Left colon (tissue), 2 donors: Measurements from ENCODE around the gene F5. TPM values are rescaled to one million over a fixed set of nuclear protein-coding genes. Genes with fewer than 3 reads are reported as not detected.
"Not testable (repeated sequence)": the region's sequence is repeated elsewhere in the genome, so short reads cannot be mapped to it uniquely, and the experiment has no call there.

Experiments used
- ATAC-seq: fragments of 200-7000 bp; cut with Tn5 transposase; one replicate; pipeline ENCODE4 v1.9.1; 2020; ENCODE audit warnings: mild to moderate bottlenecking, moderate library complexity
- DNase-seq, 2 donors: peaks; one replicate each; pipeline ENCODE4 v3.0.0-alpha.2; 2020
- intact Hi-C, 2 donors: fragments of 100-400 bp; cut with DNase I in 1 of 2; cut with micrococcal nuclease in 1 of 2; formaldehyde crosslinking; loops; one replicate each; pipeline versions ENCODE4 v1.11.2 to v1.14.0; 2022; cut with DNase I, micrococcal nuclease
- total RNA-seq, 2 donors: library from RNA; stranded (reverse); fragmentation: NEBNext Ultra II Directional; extraction: Animal tissue kit (Norgen Biotek cat#: 25700); gene quantifications; one replicate each; pipeline ENCODE4 v1.2.1, GENCODE V29; 2021
- donor health status: DM: no; HTN: no; CAD: no.
- donor health status: DM: yes; HTN: yes; CAD: no.

Gene F5
- total RNA-seq, 2 donors from 2014 or later = 1.2 TPM

- intact Hi-C loops = no loop called here
- ATAC-seq = peak; percentile 85
- peak; percentile 56 to 63 for DNase-seq
Observed at GRCh38 chr1:169521226-169521625, 65.1 kb downstream of the F5 start.

GRCh38 chr1:169517558-169518186 is 68.6 kb downstream of the F5 start:
- peak in 1 of 2 donors; percentile 24 for DNase-seq
- peak; percentile 25 for ATAC-seq
- intact Hi-C loops = no loop called here

- ATAC-seq (peak; percentile 70), DNase-seq (no peak)
- intact Hi-C loops = no loop called here
Observed at GRCh38 chr1:169515641-169516040, 70.6 kb downstream of the F5 start.

GRCh38 chr1:169514566-169515270 is 71.6 kb downstream of the F5 start:
- peak; percentile 35 for ATAC-seq
- intact Hi-C loops = no loop called here
- DNase-seq = no peak

GRCh38 chr1:169513208-169513607 is 73.1 kb downstream of the F5 start:
- ATAC-seq = no peak
- DNase-seq = no peak
- intact Hi-C loops = no loop called here

- intact Hi-C loops = no loop called here
- DNase-seq (no peak), ATAC-seq (no peak)
Observed at GRCh38 chr1:169511316-169512005, 74.8 kb downstream of the F5 start.

GRCh38 chr1:169510060-169510459 is 76.2 kb downstream of the F5 start:
- intact Hi-C loops = no loop called here
- ATAC-seq (peak; percentile 23), DNase-seq (no peak)

- no peak for DNase-seq
- ATAC-seq = peak; percentile 53
- intact Hi-C loops = no loop called here
Observed at GRCh38 chr1:169509354-169509753, 76.9 kb downstream of the F5 start.

- peak; percentile 62 for ATAC-seq
- intact Hi-C loops = no loop called here
- DNase-seq = no peak
Observed at GRCh38 chr1:169508432-169509338, 77.6 kb downstream of the F5 start.

GRCh38 chr1:169507413-169507812 is 78.9 kb downstream of the F5 start:
- ATAC-seq = no peak
- intact Hi-C loops = no loop called here

GRCh38 chr1:169503601-169504000 is 82.7 kb downstream of the F5 start:
- DNase-seq, intact Hi-C loops, ATAC-seq: not testable (repeated sequence)

More at GRCh38 chr1:169507413-169507812, 78.9 kb downstream of the F5 start:
- DNase-seq = no peak

- intact Hi-C loops = no loop called here
- no peak for ATAC-seq
- no peak for DNase-seq
Observed at GRCh38 chr1:169499807-169500206, 86.5 kb downstream of the F5 start.

GRCh38 chr1:169497317-169497716 is 89.0 kb downstream of the F5 start:
- no peak for DNase-seq
- no peak for ATAC-seq
- intact Hi-C loops = no loop called here

GRCh38 chr1:169495916-169496315 is 90.4 kb downstream of the F5 start:
- ATAC-seq = no peak

GRCh38 chr1:169495046-169495775 is 91.1 kb downstream of the F5 start:
- DNase-seq (no peak), ATAC-seq (no peak)
- intact Hi-C loops = no loop called here

More at GRCh38 chr1:169495916-169496315, 90.4 kb downstream of the F5 start:
- no peak for DNase-seq
- intact Hi-C loops = no loop called here

GRCh38 chr1:169494343-169494742 is 91.9 kb downstream of the F5 start:
- intact Hi-C loops = no loop called here
- no peak for DNase-seq
- ATAC-seq = no peak

GRCh38 chr1:169493251-169493650 is 93.0 kb downstream of the F5 start:
- ATAC-seq (no peak), DNase-seq (no peak)
- intact Hi-C loops = no loop called here

- ATAC-seq (no peak), DNase-seq (no peak)
- intact Hi-C loops = no loop called here
Observed at GRCh38 chr1:169491845-169492281, 94.4 kb downstream of the F5 start.
